Stimulated activated memory B cell treated with anti-CD40 and anti-IgM and Interleukin-4, amounts not matched to agents 10 μg/mL and 1 μg/mL and 100 μg/mL, for 72 hours (primary cell): ENCODE measurements around the gene MAFG.
"Not testable (repeated sequence)": the region's sequence is repeated elsewhere in the genome, so short reads cannot be mapped to it uniquely, and the experiment has no call there.

Experiments
- ATAC-seq: fragments of 150-1000 bp; cut with Tn5 transposase; 2 replicates; pipeline ENCODE4 v1.10.0; 2021
- H3K27ac Mint-ChIP-seq: one replicate; pipeline ENCODE4 v1.8.0; 2022; ENCODE audit warnings: mild to moderate bottlenecking, mixed read lengths
- H3K27me3 Mint-ChIP-seq: one replicate; pipeline ENCODE4 v1.8.0; 2022; ENCODE audit warnings: mixed read lengths
- H3K36me3 Mint-ChIP-seq: one replicate; pipeline ENCODE4 v1.8.0; 2022; ENCODE audit warnings: mixed read lengths
- H3K4me1 Mint-ChIP-seq: one replicate; pipeline ENCODE4 v1.8.0; 2022; ENCODE audit warnings: mixed read lengths
- H3K4me3 Mint-ChIP-seq: one replicate; pipeline ENCODE4 v1.8.0; 2022; ENCODE audit warnings: mild to moderate bottlenecking, moderate library complexity, mixed read lengths
- H3K9me3 Mint-ChIP-seq: one replicate; pipeline ENCODE4 v1.8.0; 2022; ENCODE audit warnings: mixed read lengths

The MAFG gene

GRCh38 chr17:81923302-81924260 is 4.0 kb downstream of the MAFG start:
- no peak for ATAC-seq
- H3K27ac Mint-ChIP-seq: peak overlapping the region; percentile 44
- no peaks in the 10 kb centered on the region for H3K9me3 Mint-ChIP-seq
- peaks cover 19% of the 10 kb centered on the region for H3K36me3 Mint-ChIP-seq
- H3K27me3 Mint-ChIP-seq: peaks cover under 1% of the 10 kb centered on the region
- peaks cover 39% of the 10 kb centered on the region for H3K4me1 Mint-ChIP-seq
- peak overlapping the region; percentile 59 for H3K4me3 Mint-ChIP-seq

- peaks cover 19% of the 10 kb centered on the region for H3K36me3 Mint-ChIP-seq
- peak overlapping the region; percentile 44 for H3K27ac Mint-ChIP-seq
- H3K9me3 Mint-ChIP-seq: no peaks in the 10 kb centered on the region
- H3K4me3 Mint-ChIP-seq: no peak overlapping the region
- peaks cover 47% of the 10 kb centered on the region for H3K4me1 Mint-ChIP-seq
- H3K27me3 Mint-ChIP-seq: no peaks in the 10 kb centered on the region
- ATAC-seq: no peak
Observed at GRCh38 chr17:81922566-81923301, 4.8 kb downstream of the MAFG start.

GRCh38 chr17:81921996-81922565 is 5.5 kb downstream of the MAFG start:
- peaks cover 53% of the 10 kb centered on the region for H3K4me1 Mint-ChIP-seq
- peaks cover 19% of the 10 kb centered on the region for H3K36me3 Mint-ChIP-seq
- ATAC-seq: no peak
- no peaks in the 10 kb centered on the region for H3K9me3 Mint-ChIP-seq
- H3K27ac Mint-ChIP-seq: no peak overlapping the region
- no peaks in the 10 kb centered on the region for H3K27me3 Mint-ChIP-seq
- no peak overlapping the region for H3K4me3 Mint-ChIP-seq

GRCh38 chr17:81921537-81921862 is 6.0 kb downstream of the MAFG start:
- Mint-ChIP-seq H3K4me1 (peaks cover 55% of the 10 kb centered on the region), H3K27ac (no peak overlapping the region), H3K36me3 (peaks cover 19% of the 10 kb centered on the region), H3K9me3 (no peaks in the 10 kb centered on the region), H3K27me3 (no peaks in the 10 kb centered on the region), H3K4me3 (no peak overlapping the region)
- no peak for ATAC-seq

- no peak overlapping the region for H3K4me3 Mint-ChIP-seq
- H3K27me3 Mint-ChIP-seq: no peaks in the 10 kb centered on the region
- peaks cover 23% of the 10 kb centered on the region for H3K36me3 Mint-ChIP-seq
- peaks cover 55% of the 10 kb centered on the region for H3K4me1 Mint-ChIP-seq
- H3K27ac Mint-ChIP-seq: no peak overlapping the region
- no peak for ATAC-seq
- H3K9me3 Mint-ChIP-seq: no peaks in the 10 kb centered on the region
Observed at GRCh38 chr17:81920612-81921536, 6.7 kb downstream of the MAFG start.

GRCh38 chr17:81918832-81919545 is 8.5 kb downstream of the MAFG start:
- peaks cover 36% of the 10 kb centered on the region for H3K36me3 Mint-ChIP-seq
- H3K4me1 Mint-ChIP-seq: peaks cover 54% of the 10 kb centered on the region
- ATAC-seq: no peak
- H3K27ac Mint-ChIP-seq: peak overlapping the region; percentile 79
- no peaks in the 10 kb centered on the region for H3K9me3 Mint-ChIP-seq
- H3K27me3 Mint-ChIP-seq: no peaks in the 10 kb centered on the region
- no peak overlapping the region for H3K4me3 Mint-ChIP-seq

- Mint-ChIP-seq H3K27ac (peak overlapping the region; percentile 79), H3K4me3 (peak overlapping the region; percentile 86), H3K36me3 (peaks cover 41% of the 10 kb centered on the region), H3K4me1 (peaks cover 49% of the 10 kb centered on the region)
- peak; percentile 39 for ATAC-seq
- H3K27me3 Mint-ChIP-seq, H3K9me3 Mint-ChIP-seq: not testable (repeated sequence)
Observed at GRCh38 chr17:81918333-81918669, 9.2 kb downstream of the MAFG start.

GRCh38 chr17:81917565-81918332 is 9.8 kb downstream of the MAFG start, which contains the start of gene SIRT7:
SIRT7 (minus strand) TSS chr17:81918176; CDS start chr17:81918131, 45 bp downstream.
- H3K4me1 Mint-ChIP-seq: peaks cover 44% of the 10 kb centered on the region
- H3K27me3 Mint-ChIP-seq: no peaks in the 10 kb centered on the region
- H3K4me3 Mint-ChIP-seq: peak within 1 kb of the TSS; percentile 86
- peak; percentile 88 for ATAC-seq
- peak within 1 kb of the TSS; percentile 79 for H3K27ac Mint-ChIP-seq
- H3K9me3 Mint-ChIP-seq: no peaks in the 10 kb centered on the region
- peaks cover 42% of the 10 kb centered on the region for H3K36me3 Mint-ChIP-seq

GRCh38 chr17:81916234-81917001 is 11.1 kb downstream of the MAFG start:
- peaks cover 45% of the 10 kb centered on the region for H3K36me3 Mint-ChIP-seq
- H3K27ac Mint-ChIP-seq: peak overlapping the region; percentile 79
- no peak for ATAC-seq
- peak overlapping the region; percentile 86 for H3K4me3 Mint-ChIP-seq
- H3K9me3 Mint-ChIP-seq: no peaks in the 10 kb centered on the region
- H3K4me1 Mint-ChIP-seq: peaks cover 49% of the 10 kb centered on the region
- H3K27me3 Mint-ChIP-seq: no peaks in the 10 kb centered on the region

GRCh38 chr17:81915331-81915730 is 12.2 kb downstream of the MAFG start:
- no peak for ATAC-seq
- no peak overlapping the region for H3K27ac Mint-ChIP-seq

GRCh38 chr17:81914103-81914850 is 13.3 kb downstream of the MAFG start:
- Mint-ChIP-seq H3K27me3 (no peaks in the 10 kb centered on the region), H3K36me3 (peaks cover 44% of the 10 kb centered on the region), H3K27ac (no peak overlapping the region), H3K9me3 (no peaks in the 10 kb centered on the region), H3K4me3 (no peak overlapping the region), H3K4me1 (peaks cover 61% of the 10 kb centered on the region)
- no peak for ATAC-seq

More at GRCh38 chr17:81915331-81915730, 12.2 kb downstream of the MAFG start:
- H3K36me3 Mint-ChIP-seq: peaks cover 45% of the 10 kb centered on the region
- no peak overlapping the region for H3K4me3 Mint-ChIP-seq
- H3K9me3 Mint-ChIP-seq: no peaks in the 10 kb centered on the region
- H3K4me1 Mint-ChIP-seq: peaks cover 51% of the 10 kb centered on the region
- H3K27me3 Mint-ChIP-seq: no peaks in the 10 kb centered on the region

- Mint-ChIP-seq H3K27ac (no peak overlapping the region), H3K4me1 (peaks cover 56% of the 10 kb centered on the region), H3K4me3 (no peak overlapping the region), H3K27me3 (no peaks in the 10 kb centered on the region), H3K9me3 (no peaks in the 10 kb centered on the region), H3K36me3 (peaks cover 47% of the 10 kb centered on the region)
- ATAC-seq: no peak
Observed at GRCh38 chr17:81913394-81914102, 14.0 kb downstream of the MAFG start.
